ENCODE measurements around the gene SFTPB.

SFTPB gene

GRCh38 chr2:85611705-85612587 is 56.1 kb downstream of the SFTPB start, which contains the start of gene C2orf68:
TSS of gene C2orf68 (minus strand) at chr2:85612066. CDS start at chr2:85611984, 82 bp downstream.
- Histone ChIP-seq H3K9me3 (no peaks in the 10 kb centered on the region), H3K4me1 (peaks cover 0 to 54% (median 30%) of the 10 kb centered on the region in 4 donors), H3K4me3 (peak within 1 kb of the TSS; percentile 92 to 94), H3K27ac (peak within 1 kb of the TSS; percentile 84 to 86), H3K27me3 (no peaks in the 10 kb centered on the region), H3K36me3 (peaks cover 6 to 31% (median 17%) of the 10 kb centered on the region in 3 donors)
- TF ChIP-seq, protein P1, sequence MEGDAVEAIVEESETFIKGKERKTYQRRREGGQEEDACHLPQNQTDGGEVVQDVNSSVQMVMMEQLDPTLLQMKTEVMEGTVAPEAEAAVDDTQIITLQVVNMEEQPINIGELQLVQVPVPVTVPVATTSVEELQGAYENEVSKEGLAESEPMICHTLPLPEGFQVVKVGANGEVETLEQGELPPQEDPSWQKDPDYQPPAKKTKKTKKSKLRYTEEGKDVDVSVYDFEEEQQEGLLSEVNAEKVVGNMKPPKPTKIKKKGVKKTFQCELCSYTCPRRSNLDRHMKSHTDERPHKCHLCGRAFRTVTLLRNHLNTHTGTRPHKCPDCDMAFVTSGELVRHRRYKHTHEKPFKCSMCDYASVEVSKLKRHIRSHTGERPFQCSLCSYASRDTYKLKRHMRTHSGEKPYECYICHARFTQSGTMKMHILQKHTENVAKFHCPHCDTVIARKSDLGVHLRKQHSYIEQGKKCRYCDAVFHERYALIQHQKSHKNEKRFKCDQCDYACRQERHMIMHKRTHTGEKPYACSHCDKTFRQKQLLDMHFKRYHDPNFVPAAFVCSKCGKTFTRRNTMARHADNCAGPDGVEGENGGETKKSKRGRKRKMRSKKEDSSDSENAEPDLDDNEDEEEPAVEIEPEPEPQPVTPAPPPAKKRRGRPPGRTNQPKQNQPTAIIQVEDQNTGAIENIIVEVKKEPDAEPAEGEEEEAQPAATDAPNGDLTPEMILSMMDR (IDR thresholded peaks at IDR 0.05): no peak
- intact Hi-C loops (cut with DNase I; ENCODE audit: low total_unique reads): no loop called here
- peak; percentile 88 to 94 for DNase-seq

DNA sequence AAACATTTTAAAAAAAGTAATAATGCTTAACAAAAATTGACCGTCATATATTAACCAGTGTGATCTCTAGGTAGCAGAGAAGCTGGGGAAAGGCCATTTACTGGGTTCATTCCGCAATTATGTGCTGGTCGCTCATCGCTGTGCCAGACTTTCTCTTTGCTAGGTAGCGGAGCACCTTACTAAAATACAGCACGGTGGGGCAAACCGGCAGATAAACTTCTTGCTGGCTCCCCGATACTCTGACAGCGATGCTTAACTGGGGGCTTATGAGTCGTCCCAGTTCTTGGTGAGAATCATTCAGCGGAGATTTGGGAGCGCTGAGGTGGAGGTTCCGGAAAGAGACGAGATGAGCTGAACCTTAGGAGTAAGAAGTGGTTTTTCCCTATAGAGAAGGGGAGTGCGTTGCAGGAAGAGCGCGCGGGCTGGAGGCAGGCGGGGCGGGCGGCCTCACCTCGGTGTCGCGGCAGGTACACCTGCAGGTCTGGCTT is 56.7 kb downstream of the SFTPB start:
- H3K4me3 ChIP-seq: peak overlapping the region; percentile 92 to 94
- H3K27me3 ChIP-seq: no peaks in the 10 kb centered on the region
- H3K4me1 ChIP-seq: peaks cover 0 to 57% (median 31%) of the 10 kb centered on the region in 4 donors
- TF ChIP-seq, protein P1 (IDR thresholded peaks at IDR 0.05): no peak
- H3K36me3 ChIP-seq: peaks cover 6 to 35% (median 17%) of the 10 kb centered on the region in 3 donors
- intact Hi-C loops (cut with DNase I; ENCODE audit: low total_unique reads): no loop called here
- DNase-seq: no peak
- peak overlapping the region; percentile 84 to 86 for H3K27ac ChIP-seq
- no peaks in the 10 kb centered on the region for H3K9me3 ChIP-seq
